ENCODE results near the gene HSPA1A. TPM values are rescaled to one million over a fixed set of nuclear protein-coding genes. Genes with fewer than 3 reads are reported as not detected.
"Not testable (repeated sequence)": the region's sequence is repeated elsewhere in the genome, so short reads cannot be mapped to it uniquely, and the experiment has no call there.

Gene HSPA1A
- total RNA-seq, 1 experiment from 2014 or later, result 77.3 TPM

GRCh38 chr6:31837369-31838113 lies 22.2 kb downstream of the HSPA1A start:
- CTCF ChIA-PET, result no interaction called here
- no peaks in the 10 kb centered on the region for H3K9me3 ChIP-seq

GRCh38 chr6:31838114-31838553 lies 22.8 kb downstream of the HSPA1A start:
- Mint-ChIP-seq H3K4me3 (ENCODE audit: unreplicated experiment) (peak overlapping the region; percentile 96), H3K4me1 (ENCODE audit: low read depth, unreplicated experiment) (peaks cover 18% of the 10 kb centered on the region), H3K36me3 (ENCODE audit: insufficient read depth, unreplicated experiment) (peaks cover 89% of the 10 kb centered on the region)
- POLR2A ChIA-PET; H3K4me3 ChIP-seq (ENCODE audit: low read depth, low read length); DNase-seq; H3K27me3 ChIP-seq (replicated peaks; ENCODE audit: control insufficient read depth, insufficient read depth, low read length); BruUV-seq (replicated peaks); H3K27ac Mint-ChIP-seq (ENCODE audit: unreplicated experiment); H3K9me3 ChIP-seq; intact Hi-C loops (cut with micrococcal nuclease; ENCODE audit: unreplicated experiment); H3K9me3 Mint-ChIP-seq (ENCODE audit: unreplicated experiment); H3K36me3 ChIP-seq (ENCODE audit: control insufficient read depth, insufficient read depth, low read length); H3K27me3 Mint-ChIP-seq (ENCODE audit: insufficient read depth, unreplicated experiment): not testable (repeated sequence)
- H3K4me1 ChIP-seq, result peaks cover 13% of the 10 kb centered on the region
- CTCF ChIA-PET, result interaction anchor here (0.6 kb wide), 1 partner anchor 358 kb away, joined by 3 read pairs; no protein-coding TSS in a partner anchor

More at GRCh38 chr6:31837369-31838113, 22.2 kb downstream of the HSPA1A start:
- peaks cover 13% of the 10 kb centered on the region for H3K4me1 ChIP-seq
- Mint-ChIP-seq H3K9me3 (ENCODE audit: unreplicated experiment) (no peaks in the 10 kb centered on the region), H3K4me1 (ENCODE audit: low read depth, unreplicated experiment) (peaks cover 18% of the 10 kb centered on the region), H3K4me3 (ENCODE audit: unreplicated experiment) (peak overlapping the region; percentile 96), H3K27ac (ENCODE audit: unreplicated experiment) (peak overlapping the region; percentile 99), H3K27me3 (ENCODE audit: insufficient read depth, unreplicated experiment) (no peaks in the 10 kb centered on the region), H3K36me3 (ENCODE audit: insufficient read depth, unreplicated experiment) (peaks cover 83% of the 10 kb centered on the region)
- TF ChIP-seq CTCF (IDR thresholded peaks at IDR 0.05; ENCODE audit: insufficient read depth in 1 of 2, low read depth in 1 of 2, low read length in 1 of 2, severe bottlenecking in 1 of 2, unreplicated experiment in 1 of 2), result no peak
- intact Hi-C loops (cut with micrococcal nuclease; ENCODE audit: unreplicated experiment), result no loop called here
- peak overlapping the region; percentile 86; the same call in 1 of the 2 replicates for H3K4me3 ChIP-seq (ENCODE audit: low read depth, low read length)
- H3K36me3 ChIP-seq (ENCODE audit: control insufficient read depth, insufficient read depth, low read length), result peaks cover 9% of the 10 kb centered on the region
- BruUV-seq (replicated peaks), result no TSS peak
- POLR2A ChIA-PET, result interaction anchor here (0.5 kb wide), 1 partner anchor 60 kb away, joined by 4 read pairs; the partner anchor contains the start of gene EHMT2
- no peaks in the 10 kb centered on the region for H3K27me3 ChIP-seq (replicated peaks; ENCODE audit: control insufficient read depth, insufficient read depth, low read length)
- no peak for DNase-seq

- no peak for DNase-seq
- H3K27me3 ChIP-seq (replicated peaks; ENCODE audit: control insufficient read depth, insufficient read depth, low read length), result no peaks in the 10 kb centered on the region
- TF ChIP-seq CTCF (IDR thresholded peaks at IDR 0.05; ENCODE audit: insufficient read depth in 1 of 2, low read depth in 1 of 2, low read length in 1 of 2, severe bottlenecking in 1 of 2, unreplicated experiment in 1 of 2), result no peak
- POLR2A ChIA-PET, result interaction anchor here (0.6 kb wide), 1 partner anchor 18 kb away, joined by 7 read pairs; no protein-coding TSS in a partner anchor
- H3K4me1 ChIP-seq, result peaks cover 13% of the 10 kb centered on the region
- H3K36me3 ChIP-seq (ENCODE audit: control insufficient read depth, insufficient read depth, low read length), result peaks cover 9% of the 10 kb centered on the region
- intact Hi-C loops (cut with micrococcal nuclease; ENCODE audit: unreplicated experiment), result no loop called here
- peaks cover 18% of the 10 kb centered on the region for H3K4me1 Mint-ChIP-seq (ENCODE audit: low read depth, unreplicated experiment)
- peak overlapping the region; percentile 46 for H3K4me3 Mint-ChIP-seq (ENCODE audit: unreplicated experiment)
- CTCF ChIA-PET, result interaction anchor here (0.6 kb wide), 1 partner anchor 357 kb away, joined by 3 read pairs; no protein-coding TSS in a partner anchor
- peaks cover 93% of the 10 kb centered on the region for H3K36me3 Mint-ChIP-seq (ENCODE audit: insufficient read depth, unreplicated experiment)
- no peak overlapping the region for H3K27ac Mint-ChIP-seq (ENCODE audit: unreplicated experiment)
- H3K27me3 Mint-ChIP-seq (ENCODE audit: insufficient read depth, unreplicated experiment), result no peaks in the 10 kb centered on the region
- no peaks in the 10 kb centered on the region for H3K9me3 Mint-ChIP-seq (ENCODE audit: unreplicated experiment)
- no TSS peak for BruUV-seq (replicated peaks)
- no peak overlapping the region for H3K4me3 ChIP-seq (ENCODE audit: low read depth, low read length)
- no peaks in the 10 kb centered on the region for H3K9me3 ChIP-seq
These were observed 23.6 kb downstream of the HSPA1A start for GRCh38 chr6:31838968-31839367.

- DNase-seq; CTCF ChIA-PET; H3K9me3 ChIP-seq; intact Hi-C loops (cut with micrococcal nuclease; ENCODE audit: unreplicated experiment); H3K36me3 ChIP-seq (ENCODE audit: control insufficient read depth, insufficient read depth, low read length); H3K4me3 Mint-ChIP-seq (ENCODE audit: unreplicated experiment); H3K27me3 Mint-ChIP-seq (ENCODE audit: insufficient read depth, unreplicated experiment); H3K9me3 Mint-ChIP-seq (ENCODE audit: unreplicated experiment); BruUV-seq (replicated peaks); H3K27ac Mint-ChIP-seq (ENCODE audit: unreplicated experiment); H3K4me3 ChIP-seq (ENCODE audit: low read depth, low read length); H3K27me3 ChIP-seq (replicated peaks; ENCODE audit: control insufficient read depth, insufficient read depth, low read length): not testable (repeated sequence)
- POLR2A ChIA-PET, result interaction anchor here (0.6 to 1.0 kb wide), 4 partner anchors 12 to 99 kb away, joined by 3 to 7 read pairs (median 3); partner anchors contain the start of gene HSPA1B
- Mint-ChIP-seq H3K4me1 (ENCODE audit: low read depth, unreplicated experiment) (peaks cover 12% of the 10 kb centered on the region), H3K36me3 (ENCODE audit: insufficient read depth, unreplicated experiment) (peaks cover 88% of the 10 kb centered on the region)
- H3K4me1 ChIP-seq, result peaks cover 13% of the 10 kb centered on the region
These were observed 24.4 kb downstream of the HSPA1A start for GRCh38 chr6:31839779-31840126.

Measured in Caco-2 (cell line).